ENCODE results near the gene PLB1. TPM values are rescaled to one million over a fixed set of nuclear protein-coding genes. Genes with fewer than 3 reads are reported as not detected.
A peak's percentile ranks its signal among the peaks of the same experiment; 100 is the strongest.

PLB1 gene
- polyA plus RNA-seq, 4 donors: 0.70 to 3.9 (median 1.5) TPM

DNA sequence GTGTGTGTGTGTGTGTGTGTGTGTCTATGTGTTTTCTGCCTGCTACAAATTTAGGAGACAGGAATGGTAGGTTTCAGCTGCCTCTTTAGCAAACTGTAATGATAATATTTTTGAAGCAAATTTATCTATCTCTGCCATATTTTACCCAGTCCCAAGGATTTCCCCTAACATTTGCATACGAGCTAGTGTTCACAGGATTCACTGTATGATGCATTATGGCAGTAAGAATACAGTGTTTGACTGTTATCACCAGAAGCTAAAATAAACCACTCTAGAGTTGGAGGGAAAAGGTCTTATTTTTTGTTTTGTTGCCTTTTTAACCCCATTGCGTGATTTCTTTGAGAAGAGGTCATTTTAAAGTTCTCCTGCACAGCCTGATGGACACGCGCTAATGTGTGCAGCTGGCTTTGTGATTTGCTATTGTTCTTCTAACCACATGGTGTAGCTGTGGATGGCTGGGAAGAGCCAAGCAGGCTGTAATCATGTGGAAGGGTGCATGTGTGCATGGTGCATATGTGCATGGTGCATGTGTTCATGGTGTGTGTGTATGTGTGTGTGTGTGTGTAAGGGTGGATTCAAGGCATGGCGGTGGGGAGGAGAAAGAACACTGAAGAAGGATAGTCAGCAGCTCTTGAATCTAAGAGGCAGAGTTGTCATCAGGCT lies 62.4 kb downstream of the PLB1 start:
- DNase-seq (ENCODE audit: low read depth in 4 of 4, low spot score in 3 of 4): no peak

DNA sequence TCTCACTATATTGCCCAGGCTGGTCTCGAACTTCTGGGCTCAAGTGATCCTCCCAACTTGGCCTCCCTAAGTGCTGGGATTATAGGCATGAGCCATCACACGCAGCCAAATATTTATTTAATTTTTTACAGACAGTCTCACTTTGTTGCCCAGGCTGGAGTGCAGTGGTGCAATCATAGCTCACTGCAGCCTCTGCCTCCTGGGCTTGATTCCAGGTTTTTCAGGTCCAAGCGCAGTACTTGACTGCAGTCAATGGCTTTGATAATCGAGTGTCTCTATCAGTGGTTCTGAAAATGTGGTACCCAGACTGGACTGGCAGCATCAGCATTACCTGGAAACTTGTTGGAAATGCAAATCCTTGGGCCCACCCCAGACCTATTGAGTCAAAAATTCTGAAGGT lies 63.1 kb downstream of the PLB1 start:
- DNase-seq (ENCODE audit: low read depth in 4 of 4, low spot score in 3 of 4): no peak

DNA sequence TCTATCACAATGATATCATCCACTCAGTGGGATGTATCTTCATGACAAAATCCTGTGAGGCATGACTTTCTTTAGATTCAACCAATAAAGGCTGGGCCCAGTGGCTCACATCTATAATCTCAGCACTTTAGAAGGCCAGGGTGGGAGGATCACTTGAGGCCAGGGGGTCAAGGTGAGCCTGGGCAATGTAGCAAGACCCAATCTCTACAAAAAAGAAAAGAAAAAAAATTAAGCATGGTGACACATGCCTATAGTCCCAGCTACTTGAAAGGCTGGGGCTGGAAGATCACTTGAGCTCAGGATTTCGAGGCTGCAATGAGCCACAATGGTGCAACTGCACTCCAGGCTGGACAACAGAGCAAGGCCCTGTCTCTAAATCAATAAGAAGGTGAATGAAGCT lies 68.0 kb downstream of the PLB1 start:
- DNase-seq (ENCODE audit: low read depth in 4 of 4, low spot score in 3 of 4): no peak

DNA sequence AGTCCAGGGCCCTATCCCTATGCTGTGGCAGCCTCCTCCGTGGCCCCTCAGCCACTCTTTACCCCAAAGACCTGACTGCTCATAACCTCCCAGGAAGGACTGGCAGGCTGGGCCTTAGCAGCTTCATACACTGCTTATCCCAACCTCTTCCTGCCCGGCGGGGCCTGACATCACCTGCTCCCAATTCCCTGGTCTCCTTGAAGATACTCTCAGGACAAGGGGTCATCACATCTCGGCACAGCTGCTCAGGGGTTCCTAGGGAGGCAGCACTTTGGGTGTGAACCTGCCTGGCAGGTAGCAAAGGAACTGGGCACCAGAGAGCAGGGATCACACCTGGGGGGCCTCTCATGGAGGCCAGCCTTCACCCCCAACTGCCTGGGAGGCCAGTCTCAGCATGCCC lies 68.5 kb downstream of the PLB1 start:
- no peak for DNase-seq (ENCODE audit: low read depth in 4 of 4, low spot score in 3 of 4)

DNA sequence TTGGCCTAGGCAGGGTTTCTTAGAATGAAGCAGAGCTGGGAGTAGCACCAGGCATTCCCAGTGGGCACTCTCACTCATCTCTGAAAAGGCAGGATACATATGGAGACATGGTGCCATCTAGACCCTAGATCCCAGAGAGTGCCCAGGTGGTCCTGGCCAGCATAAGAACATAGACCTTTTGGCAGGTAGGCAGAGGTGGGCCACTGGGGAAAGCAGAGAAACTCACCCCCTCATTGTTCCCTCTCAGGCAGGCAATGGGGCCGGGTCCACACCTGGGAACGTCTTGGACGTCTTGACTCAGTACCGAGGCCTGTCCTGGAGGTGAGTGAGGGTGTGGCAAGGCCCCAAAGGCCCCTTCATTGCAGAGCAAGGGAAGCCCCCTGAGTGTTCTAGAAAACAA lies 69.2 kb downstream of the PLB1 start:
- DNase-seq (ENCODE audit: low read depth in 4 of 4, low spot score in 3 of 4): no peak

DNA sequence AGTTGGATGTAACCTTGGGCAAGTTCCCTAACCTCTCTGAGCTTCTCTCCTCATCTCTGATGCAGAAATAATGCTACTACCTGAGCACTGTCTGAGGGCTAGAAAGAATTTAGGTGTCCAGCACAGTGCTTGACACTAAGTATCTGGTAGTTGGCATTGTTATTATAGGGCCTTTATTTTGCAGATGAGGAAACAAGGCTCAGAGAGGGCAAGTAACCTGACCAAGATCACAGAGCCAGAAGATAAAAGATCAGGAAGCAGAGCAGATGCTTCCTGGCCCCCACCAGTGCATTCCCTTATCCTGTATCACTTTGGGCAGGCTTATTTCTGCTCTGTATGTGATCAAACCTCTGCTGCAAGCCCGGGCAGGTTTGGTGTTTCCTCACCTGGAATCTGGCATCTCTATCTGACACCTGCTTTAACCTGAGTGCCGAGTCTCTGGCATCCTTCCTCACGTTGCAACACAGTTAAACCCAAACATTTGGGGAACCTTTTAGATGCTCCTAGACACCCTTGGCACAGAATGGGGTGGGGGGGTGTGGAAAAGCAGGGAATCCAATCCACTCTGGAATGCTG lies 69.9 kb downstream of the PLB1 start:
- no peak for DNase-seq (ENCODE audit: low read depth in 4 of 4, low spot score in 3 of 4)

DNA sequence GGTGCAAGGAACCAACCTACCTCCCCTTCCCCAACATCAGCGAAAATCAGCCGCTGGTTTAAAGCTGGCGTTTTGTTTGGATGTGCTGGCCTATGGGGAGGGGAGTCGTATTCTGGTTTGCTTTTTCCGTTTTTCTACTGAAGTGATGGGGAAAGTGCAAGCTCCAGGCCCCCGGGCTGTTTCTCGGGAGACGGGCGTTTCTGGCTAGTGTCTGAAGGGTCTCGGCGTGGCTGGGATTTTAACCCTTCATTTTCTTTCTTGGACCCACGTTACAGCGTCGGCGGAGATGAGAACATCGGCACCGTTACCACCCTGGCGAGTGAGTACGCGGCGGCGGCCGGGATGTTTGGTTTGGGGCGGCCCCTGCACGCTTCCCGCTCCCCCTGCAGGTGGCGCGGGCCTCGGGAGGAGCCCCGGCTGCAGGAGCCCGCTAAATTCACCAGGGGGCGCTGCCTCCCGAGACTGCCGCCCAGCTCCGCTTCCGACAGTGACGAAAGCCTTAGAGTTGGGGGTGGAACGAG lies 70.7 kb downstream of the PLB1 start:
- DNase-seq (ENCODE audit: low read depth in 4 of 4, low spot score in 3 of 4): peak; percentile 57 to 72 (median 67)

DNA sequence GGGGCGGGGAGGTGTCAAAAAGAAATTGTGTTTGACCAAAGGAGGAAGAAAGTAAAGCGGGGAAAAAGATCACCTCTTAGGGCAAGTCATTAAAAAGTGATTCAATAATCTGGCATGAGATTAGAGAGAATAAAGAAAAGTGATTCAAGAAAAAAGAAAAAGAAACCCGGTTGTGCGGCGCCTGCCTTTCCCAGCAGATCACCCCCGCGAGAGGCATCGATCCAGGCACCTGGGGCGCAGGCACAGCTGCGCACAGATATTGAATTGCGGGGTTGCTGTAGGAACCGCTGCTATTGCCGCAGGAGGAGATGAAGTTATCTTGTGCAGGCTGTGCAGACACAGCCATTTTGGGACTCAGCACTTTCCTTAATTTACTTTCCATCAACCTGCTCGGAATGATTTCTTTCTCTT lies 71.2 kb downstream of the PLB1 start:
- peak in 1 of 4 donors; percentile 14 for DNase-seq (ENCODE audit: low read depth in 4 of 4, low spot score in 3 of 4)

DNA sequence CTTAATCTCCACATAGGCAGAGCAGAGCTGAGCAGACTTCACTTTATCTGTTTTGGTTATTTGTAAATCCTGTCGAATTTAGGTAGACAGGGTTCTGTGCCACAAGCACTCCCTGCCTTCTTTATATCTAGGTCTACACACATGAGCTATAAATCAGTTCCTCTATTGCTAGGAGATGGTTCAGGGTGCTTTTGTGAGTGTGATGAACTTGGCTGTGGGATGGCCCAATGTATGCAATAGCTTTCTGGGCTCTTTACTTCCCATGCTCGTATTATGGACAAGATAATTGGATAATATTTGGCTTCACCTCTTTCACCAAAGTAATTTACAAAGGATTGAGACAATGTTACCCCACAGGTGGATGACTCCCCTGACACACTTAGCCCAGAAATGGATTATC lies 72.2 kb downstream of the PLB1 start:
- no peak for DNase-seq (ENCODE audit: low read depth in 4 of 4, low spot score in 3 of 4)

DNA sequence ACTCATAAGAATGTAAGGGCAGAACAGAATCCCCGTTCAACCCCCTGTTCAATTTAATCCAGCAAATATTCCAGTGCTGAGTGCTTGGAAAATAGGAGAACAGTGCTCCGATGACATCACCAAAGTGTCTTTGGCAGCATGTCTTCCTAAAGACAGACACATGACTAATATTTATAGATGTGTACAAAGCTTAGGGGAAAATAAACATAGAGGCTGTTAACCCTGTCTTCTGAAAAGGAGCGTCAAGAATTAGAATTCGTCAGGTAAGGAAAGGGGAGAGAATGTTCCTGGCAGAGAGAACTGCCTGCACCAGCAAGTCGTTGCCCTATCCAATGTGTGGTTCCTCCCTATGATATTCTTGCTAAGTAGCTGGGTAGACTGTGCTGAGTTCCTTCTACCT lies 72.7 kb downstream of the PLB1 start:
- no peak for DNase-seq (ENCODE audit: low read depth in 4 of 4, low spot score in 3 of 4)

DNA sequence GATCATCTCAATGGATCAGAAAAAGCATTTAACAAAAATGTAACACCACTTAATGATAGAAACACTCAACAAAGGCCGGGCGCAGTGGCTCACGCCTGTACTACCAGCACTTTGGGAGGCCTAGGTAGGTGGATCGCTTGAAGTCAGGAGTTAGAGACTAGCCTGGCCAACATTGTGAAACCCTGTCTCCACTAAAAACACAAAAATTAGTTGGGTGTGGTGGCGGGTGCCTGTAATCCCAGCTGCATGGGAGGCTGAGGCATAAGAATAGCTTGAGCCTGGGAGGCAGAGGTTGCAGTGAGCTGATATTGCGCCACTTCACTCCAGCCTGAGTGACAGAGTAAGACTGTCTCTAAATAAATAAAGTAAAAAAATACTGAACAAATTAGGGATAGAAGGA lies 74.6 kb downstream of the PLB1 start:
- no peak for DNase-seq (ENCODE audit: low read depth in 4 of 4, low spot score in 3 of 4)

DNA sequence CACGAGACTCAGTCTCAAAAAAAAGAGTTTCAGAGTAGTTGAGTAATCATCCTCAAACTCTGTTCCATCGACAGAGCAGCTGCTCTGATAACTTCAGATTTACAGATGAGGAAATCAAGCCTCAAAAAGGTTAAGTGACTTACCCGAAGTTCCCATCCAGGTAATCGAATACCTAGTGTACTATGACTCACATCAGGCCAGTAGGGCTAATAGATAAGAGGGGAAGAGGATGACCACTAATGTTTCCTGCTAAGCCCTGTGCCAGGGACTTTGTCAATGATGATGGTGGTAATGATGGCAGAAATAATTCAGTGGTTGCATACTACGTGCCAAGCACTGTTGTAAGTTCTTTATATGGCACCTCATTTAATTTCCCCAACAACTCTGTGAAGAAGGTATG lies 80.9 kb downstream of the PLB1 start:
- no peak for DNase-seq (ENCODE audit: low read depth in 4 of 4, low spot score in 3 of 4)

DNA sequence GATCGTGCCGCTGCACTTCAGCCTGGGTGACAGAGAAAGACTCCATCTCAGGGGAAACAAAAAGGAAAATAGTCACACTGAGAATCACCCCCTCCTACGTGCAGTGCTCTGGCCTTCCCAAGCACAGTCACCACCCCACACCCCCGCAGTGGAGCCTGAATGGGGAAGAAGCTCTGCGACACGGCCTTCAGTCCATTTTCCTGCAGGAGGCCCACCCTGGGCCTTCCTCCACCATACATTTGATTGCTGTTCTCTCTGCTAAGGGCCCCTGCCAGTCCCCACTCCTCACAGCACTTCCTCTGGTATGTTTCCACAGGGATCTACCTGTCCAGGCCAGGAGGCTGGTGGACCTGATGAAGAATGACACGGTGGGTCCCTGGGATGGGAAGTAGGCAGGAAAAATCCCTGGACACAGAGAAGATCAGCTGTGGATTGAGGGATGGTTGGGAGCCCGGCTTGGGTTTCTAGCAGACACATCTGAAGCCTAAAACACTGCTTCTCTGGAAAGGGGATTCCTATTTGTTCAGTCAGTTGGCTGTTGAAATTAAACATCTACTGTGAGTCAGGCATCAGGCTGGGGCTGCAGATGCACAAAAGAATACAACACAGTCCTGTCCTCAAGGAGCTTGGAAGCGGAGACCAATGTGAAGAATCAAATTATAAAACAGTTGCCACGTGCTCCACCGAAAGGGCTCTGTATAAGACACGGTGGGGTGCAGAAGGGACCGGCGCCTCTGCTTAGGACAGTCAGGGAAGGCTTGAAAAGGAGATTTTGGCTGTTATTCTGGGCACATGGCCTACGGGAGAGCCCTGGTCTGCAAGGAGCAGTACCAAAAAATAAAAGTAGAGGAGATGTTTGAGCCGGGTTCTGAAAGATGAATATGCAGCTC lies 82.2 kb downstream of the PLB1 start:
- no peak for DNase-seq (ENCODE audit: low read depth in 4 of 4, low spot score in 3 of 4)

DNA sequence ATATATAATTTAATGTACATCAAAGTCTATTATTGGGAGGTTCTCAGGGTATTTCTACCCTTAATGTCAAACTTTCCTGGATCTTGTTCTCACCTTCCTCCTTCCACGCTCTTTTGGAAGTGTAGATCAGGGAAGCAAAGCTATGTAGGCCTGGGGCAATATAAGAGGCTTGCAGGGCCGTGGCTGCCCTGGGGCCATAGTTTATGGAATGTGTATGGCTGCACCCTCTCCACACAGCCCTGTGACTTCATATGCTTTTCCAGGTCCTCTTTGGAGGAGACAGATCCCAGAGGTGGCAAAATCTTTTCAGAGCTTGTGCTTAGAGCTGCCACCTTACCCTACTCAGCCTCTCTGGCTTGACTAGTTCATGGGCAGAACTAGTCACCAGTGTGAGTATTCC lies 82.9 kb downstream of the PLB1 start:
- DNase-seq (ENCODE audit: low read depth in 4 of 4, low spot score in 3 of 4): no peak

DNA sequence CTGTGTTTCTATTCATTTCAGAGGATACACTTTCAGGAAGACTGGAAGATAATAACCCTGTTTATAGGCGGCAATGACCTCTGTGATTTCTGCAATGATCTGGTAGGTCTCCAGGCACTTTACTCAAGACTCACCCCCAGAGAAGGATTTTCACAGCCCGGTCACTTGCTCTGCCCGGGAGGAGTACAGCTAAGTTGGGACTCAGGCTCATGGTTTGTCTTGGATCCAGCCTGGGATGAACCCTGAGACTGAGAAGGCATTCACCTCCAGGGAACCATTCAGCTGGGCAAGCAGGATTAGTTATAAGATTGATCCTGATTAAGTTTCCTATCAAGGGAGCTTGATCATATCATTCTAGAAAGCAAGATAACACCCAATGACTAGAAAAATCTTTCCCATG lies 83.7 kb downstream of the PLB1 start:
- no peak for DNase-seq (ENCODE audit: low read depth in 4 of 4, low spot score in 3 of 4)

DNA sequence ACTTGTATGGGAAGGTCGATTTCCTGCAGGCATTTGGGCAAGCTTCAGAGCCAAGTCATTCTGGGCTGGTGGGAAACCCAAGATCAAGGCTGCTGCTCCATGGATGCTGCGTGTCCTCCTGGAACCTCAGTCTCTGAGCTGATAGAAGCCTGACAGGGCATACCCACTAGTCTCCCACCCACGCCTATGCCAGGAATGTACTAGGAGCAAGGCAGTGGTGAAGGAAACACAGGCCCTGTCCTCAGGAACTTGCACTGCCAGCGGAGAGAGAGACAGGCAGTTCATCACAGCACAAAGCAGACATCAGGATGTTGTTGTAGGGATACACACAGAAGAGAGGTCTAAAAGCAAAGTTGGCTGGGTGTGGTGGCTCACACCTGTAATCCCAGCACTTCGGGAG lies 84.2 kb downstream of the PLB1 start:
- no peak for DNase-seq (ENCODE audit: low read depth in 4 of 4, low spot score in 3 of 4)

DNA sequence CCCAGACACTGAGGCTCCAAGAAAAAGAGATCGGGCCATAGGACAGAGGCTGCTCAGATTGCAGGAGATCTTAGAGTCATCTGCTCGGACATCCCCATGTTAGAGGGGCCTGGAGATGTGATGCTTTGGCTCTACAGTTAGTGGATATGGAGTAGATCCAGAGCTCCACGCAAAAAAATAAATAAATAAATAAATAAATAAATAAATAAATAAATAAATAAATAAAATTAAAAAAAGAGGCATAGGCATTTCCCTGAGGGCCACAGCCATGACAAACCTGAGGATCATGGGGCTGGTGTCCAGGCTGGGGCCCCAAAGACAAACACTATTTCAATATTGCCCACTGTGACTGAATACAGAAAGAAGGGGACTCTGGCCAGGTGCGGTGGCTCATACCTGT lies 85.5 kb downstream of the PLB1 start:
- DNase-seq (ENCODE audit: low read depth in 4 of 4, low spot score in 3 of 4): no peak

DNA sequence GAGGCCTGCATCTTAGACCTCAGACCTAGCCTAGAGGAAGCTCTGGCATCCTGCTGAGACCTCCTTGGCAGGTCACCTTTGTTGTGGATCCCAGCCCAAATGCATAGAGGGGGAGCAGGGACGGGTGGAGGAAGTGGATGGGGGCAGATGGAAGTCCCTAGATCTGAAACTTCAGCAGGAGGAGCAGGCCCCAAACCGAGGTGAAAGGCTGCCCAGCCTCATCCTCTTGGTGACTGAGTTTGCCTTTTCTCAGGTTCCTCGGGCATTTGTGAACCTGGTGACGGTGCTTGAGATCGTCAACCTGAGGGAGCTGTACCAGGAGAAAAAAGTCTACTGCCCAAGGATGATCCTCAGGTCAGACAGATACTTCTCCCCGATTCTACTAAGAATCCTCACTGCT lies 86.3 kb downstream of the PLB1 start:
- DNase-seq (ENCODE audit: low read depth in 4 of 4, low spot score in 3 of 4): no peak

DNA sequence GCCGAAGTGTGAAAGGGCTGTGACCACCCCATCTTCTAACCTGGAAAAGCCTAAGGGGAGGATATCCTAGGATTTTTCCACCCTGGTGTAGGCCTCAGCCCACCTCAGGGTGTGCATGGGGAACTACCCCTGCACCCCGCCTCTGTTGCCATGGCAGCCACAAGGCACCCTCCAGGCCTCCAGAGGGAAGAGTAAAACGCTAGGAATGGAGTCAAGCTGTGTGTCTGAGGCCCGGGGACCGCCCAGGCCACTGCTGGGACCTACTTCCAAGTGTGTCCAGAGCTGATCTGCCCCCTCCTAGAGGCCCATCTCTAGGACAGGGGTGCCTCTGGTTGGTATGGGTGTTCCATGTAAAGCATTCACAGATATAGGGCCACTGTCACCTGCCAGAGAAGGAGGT lies 86.7 kb downstream of the PLB1 start:
- DNase-seq (ENCODE audit: low read depth in 4 of 4, low spot score in 3 of 4): no peak

DNA sequence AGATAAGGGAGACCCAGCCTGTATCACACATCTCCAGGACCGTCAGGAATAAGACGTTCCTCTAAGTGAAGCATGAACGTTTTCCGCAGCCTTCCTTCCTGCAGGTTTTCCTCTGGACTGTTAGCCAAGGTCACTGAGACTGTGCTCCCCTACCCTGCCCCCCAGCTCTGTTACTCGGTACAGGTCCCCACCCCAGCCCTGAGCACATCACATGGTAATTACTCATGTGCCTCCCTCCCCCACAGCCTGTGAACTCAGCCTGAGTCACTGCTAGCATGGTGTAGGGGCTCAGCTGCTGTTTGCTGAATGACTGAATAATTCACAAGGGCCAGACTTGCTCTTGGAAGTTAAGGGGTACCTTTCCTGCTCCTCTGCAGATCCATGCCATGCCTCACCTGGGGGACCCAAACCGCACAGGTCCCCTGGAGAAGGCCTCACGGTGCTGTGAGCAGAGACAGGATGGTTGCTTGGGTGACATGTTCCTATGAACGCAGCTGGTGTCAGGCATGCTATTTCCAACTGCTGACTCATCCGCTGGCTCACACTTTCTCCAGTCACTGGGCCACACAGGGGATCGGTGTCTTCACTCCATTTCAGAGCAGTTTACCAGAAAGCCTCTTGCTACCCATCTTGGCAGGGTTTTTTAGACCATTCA lies 88.2 kb downstream of the PLB1 start:
- no peak for DNase-seq (ENCODE audit: low read depth in 4 of 4, low spot score in 3 of 4)

DNA sequence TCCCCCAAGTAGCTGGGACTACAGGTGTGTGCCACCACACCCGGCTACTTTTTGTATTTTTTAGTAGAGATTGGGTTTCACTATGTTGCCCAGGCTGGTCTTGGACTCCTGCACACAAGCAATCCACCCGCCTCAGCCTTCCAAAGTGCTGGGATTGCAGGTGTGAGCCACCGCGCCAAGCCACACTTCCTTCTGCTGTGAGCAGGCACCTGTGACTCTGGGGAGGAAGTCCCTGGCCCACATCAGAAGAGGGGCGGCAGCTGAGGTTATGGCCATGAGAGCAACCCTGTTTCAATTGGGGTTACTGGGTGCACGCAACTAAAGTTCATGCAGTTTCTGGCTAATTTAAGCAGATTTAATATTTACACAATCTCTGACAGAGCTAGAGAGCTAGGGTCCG lies 91.0 kb downstream of the PLB1 start:
- DNase-seq (ENCODE audit: low read depth in 4 of 4, low spot score in 3 of 4): no peak

All from left renal pelvis (tissue), 4 donors.